Astrocyte (in vitro differentiated cells and primary cell): ENCODE results near the gene TRAF1.

Source experiments
- CTCF ChIP-seq: IDR thresholded peaks from 2 replicates; pipeline ENCODE4 v1.5.1; 2011; ENCODE audit warnings: low read depth, mild to moderate bottlenecking, inconsistent platforms, low read length, moderate library complexity; ENCODE audit not compliant: insufficient read depth
- EZH2 ChIP-seq: IDR thresholded peaks from 2 replicates; pipeline ENCODE4 v1.6.1; 2012; ENCODE audit warnings: mild to moderate bottlenecking, low read length, inconsistent platforms; ENCODE audit not compliant: insufficient read depth

DNA sequence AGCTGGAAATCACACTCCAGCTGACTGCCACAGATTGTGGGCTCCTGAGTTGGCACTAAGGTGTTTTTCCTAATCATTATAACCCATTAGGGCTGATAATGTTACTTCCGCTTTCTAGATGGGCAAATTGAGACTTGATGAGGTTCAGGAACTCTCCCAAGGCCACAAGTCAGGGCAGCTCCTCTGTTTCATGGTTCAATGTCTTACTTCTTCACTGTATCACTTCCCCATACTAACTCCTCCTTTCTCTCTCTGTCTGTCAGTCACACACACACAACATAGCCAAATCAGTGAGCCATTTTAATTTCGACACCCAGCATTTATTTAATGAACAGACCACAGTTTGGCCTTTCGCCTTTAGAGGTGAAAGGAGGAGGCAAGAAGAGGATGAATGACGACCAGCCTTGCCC, 17.8 kb upstream of the TRAF1 start:
- no peak for TF ChIP-seq CTCF
- TF ChIP-seq EZH2, result no peak
